ENCODE measurements around the gene FAM13A. TPM values are rescaled to one million over a fixed set of nuclear protein-coding genes. Genes with fewer than 3 reads are reported as not detected.

Gene FAM13A
- total and polyA plus RNA-seq, 2 of the 4 experiments (the other 2 are of a cell fraction) = 13.1 to 22.0 TPM

DNA sequence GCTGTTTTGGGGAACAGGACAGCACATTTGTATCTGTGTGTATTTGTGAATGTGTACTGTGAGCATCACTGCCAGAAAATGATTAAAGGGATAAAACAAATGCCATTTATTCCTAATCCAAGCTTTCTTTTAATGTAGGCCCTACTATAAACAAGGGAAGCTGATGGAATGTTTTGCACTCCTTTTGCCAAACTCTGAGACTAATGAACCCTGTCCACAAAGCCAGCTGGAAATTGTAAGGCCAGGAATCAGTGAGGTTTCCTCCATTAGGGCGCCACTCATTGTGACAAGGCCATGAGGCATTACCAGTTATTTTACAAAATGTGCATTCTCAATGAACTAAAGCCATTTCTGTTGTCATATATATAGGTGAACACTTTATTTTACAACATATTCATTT, 196.4 kb downstream of the FAM13A start:
- no peak overlapping the region for H3K4ac ChIP-seq (ENCODE audit: low read depth, low read length)
- H3K36me3 ChIP-seq (ENCODE audit: control insufficient read depth, insufficient read depth, low read length) = no peaks in the 10 kb centered on the region
- H2AK5ac ChIP-seq (ENCODE audit: low read depth, low read length) = no peak overlapping the region
- in situ Hi-C loops (cut with MboI; ENCODE audit: low sequenced_read_pairs) (no loop called here), intact Hi-C loops (cut with micrococcal nuclease) (loop anchor here (5.0 kb wide), 1 partner anchor 132 kb away; no protein-coding TSS in a partner anchor), dilution Hi-C loops (cut with HindIII; ENCODE audit: low sequenced_read_pairs, unreplicated experiment) (no loop called here)
- H2AFZ ChIP-seq (replicated peaks; ENCODE audit: low read length, poor library complexity) = no peak overlapping the region
- no peak overlapping the region for H3K4me3 ChIP-seq (ENCODE audit: insufficient read depth, low read depth, low read length)
- no peak overlapping the region for H2BK120ac ChIP-seq (ENCODE audit: low read depth, low read length)
- peak overlapping the region; percentile 56; the same call in 1 of the 2 replicates for H3K18ac ChIP-seq (ENCODE audit: low read depth, low read length)
- H3K27me3 ChIP-seq (ENCODE audit: control insufficient read depth, insufficient read depth, low read length) = no peaks in the 10 kb centered on the region
- H4K8ac ChIP-seq (ENCODE audit: low read depth in 2 of 2, low read length in 2 of 2) = no peak overlapping the region
- H3K56ac ChIP-seq (ENCODE audit: extremely low read depth, insufficient read depth, low read length) = no peak overlapping the region
- no CpG with 5 or more reads among the region's 1 CpG for WGBS, 2 experiments (ENCODE audit: extremely low coverage in 2 of 2, insufficient read length in 1 of 2)
- no peak overlapping the region for H4K5ac ChIP-seq (ENCODE audit: low read depth, low read length)
- H3K27ac ChIP-seq (ENCODE audit: insufficient read depth, low read length) = no peak overlapping the region
- H2AK9ac ChIP-seq (replicated peaks; ENCODE audit: low read depth, low read length, poor library complexity) = no peak overlapping the region
- no peaks in the 10 kb centered on the region for H3K79me1 ChIP-seq (ENCODE audit: low read depth in 1 of 2, low read length in 2 of 2)
- ChIA-PET CTCF (no interaction called here), POLR2A (ENCODE audit: unreplicated experiment) (no interaction called here)
- H2BK20ac ChIP-seq (ENCODE audit: low read depth, low read length) = 0 out of 2 replicates have a peak overlapping the region, but pooled peaks have one; percentile 23
- DNase-seq = peak; percentile 32
- TF ChIP-seq, protein P1, sequence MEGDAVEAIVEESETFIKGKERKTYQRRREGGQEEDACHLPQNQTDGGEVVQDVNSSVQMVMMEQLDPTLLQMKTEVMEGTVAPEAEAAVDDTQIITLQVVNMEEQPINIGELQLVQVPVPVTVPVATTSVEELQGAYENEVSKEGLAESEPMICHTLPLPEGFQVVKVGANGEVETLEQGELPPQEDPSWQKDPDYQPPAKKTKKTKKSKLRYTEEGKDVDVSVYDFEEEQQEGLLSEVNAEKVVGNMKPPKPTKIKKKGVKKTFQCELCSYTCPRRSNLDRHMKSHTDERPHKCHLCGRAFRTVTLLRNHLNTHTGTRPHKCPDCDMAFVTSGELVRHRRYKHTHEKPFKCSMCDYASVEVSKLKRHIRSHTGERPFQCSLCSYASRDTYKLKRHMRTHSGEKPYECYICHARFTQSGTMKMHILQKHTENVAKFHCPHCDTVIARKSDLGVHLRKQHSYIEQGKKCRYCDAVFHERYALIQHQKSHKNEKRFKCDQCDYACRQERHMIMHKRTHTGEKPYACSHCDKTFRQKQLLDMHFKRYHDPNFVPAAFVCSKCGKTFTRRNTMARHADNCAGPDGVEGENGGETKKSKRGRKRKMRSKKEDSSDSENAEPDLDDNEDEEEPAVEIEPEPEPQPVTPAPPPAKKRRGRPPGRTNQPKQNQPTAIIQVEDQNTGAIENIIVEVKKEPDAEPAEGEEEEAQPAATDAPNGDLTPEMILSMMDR (conservative IDR thresholded peaks at IDR 0.05; ENCODE audit: low read depth, low read length) = no peak
- TF ChIP-seq, protein P2, sequence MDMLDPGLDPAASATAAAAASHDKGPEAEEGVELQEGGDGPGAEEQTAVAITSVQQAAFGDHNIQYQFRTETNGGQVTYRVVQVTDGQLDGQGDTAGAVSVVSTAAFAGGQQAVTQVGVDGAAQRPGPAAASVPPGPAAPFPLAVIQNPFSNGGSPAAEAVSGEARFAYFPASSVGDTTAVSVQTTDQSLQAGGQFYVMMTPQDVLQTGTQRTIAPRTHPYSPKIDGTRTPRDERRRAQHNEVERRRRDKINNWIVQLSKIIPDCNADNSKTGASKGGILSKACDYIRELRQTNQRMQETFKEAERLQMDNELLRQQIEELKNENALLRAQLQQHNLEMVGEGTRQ (IDR thresholded peaks at IDR 0.05; ENCODE audit: low read depth, low read length) = no peak
- TF ChIP-seq CEBPB (IDR thresholded peaks at IDR 0.05; ENCODE audit: low read depth, low read length) (no peak), SMC3 (IDR thresholded peaks at IDR 0.05; ENCODE audit: low read depth, low read length) (no peak), RCOR1 (IDR thresholded peaks at IDR 0.05; ENCODE audit: insufficient replicate concordance, low read length) (no peak), MAFK (IDR thresholded peaks at IDR 0.05; ENCODE audit: low read depth, low read length) (no peak), MXI1 (IDR thresholded peaks at IDR 0.05; ENCODE audit: borderline replicate concordance, low read depth, low read length) (no peak), BHLHE40 (IDR thresholded peaks at IDR 0.05; ENCODE audit: low read depth, low read length) (no peak), NFE2L2 (IDR thresholded peaks at IDR 0.05; ENCODE audit: low read depth, low read length) (no peak), CHD1 (IDR thresholded peaks at IDR 0.05; ENCODE audit: low read depth, low read length) (no peak), POLR2A (IDR thresholded peaks at IDR 0.05; ENCODE audit: low read depth, low read length) (no peak), RFX5 (IDR thresholded peaks at IDR 0.05; ENCODE audit: low read depth, low read length) (no peak), FOS (IDR thresholded peaks at IDR 0.05; ENCODE audit: low read depth, low read length) (no peak), RAD21 (IDR thresholded peaks at IDR 0.05; ENCODE audit: low read length) (no peak), MAZ (IDR thresholded peaks at IDR 0.05; ENCODE audit: borderline replicate concordance, low read depth, low read length) (no peak)
- TF ChIP-seq, protein P3, sequence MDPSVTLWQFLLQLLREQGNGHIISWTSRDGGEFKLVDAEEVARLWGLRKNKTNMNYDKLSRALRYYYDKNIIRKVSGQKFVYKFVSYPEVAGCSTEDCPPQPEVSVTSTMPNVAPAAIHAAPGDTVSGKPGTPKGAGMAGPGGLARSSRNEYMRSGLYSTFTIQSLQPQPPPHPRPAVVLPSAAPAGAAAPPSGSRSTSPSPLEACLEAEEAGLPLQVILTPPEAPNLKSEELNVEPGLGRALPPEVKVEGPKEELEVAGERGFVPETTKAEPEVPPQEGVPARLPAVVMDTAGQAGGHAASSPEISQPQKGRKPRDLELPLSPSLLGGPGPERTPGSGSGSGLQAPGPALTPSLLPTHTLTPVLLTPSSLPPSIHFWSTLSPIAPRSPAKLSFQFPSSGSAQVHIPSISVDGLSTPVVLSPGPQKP (IDR thresholded peaks at IDR 0.05; ENCODE audit: borderline replicate concordance, low read depth, low read length) = no peak
- no peaks in the 10 kb centered on the region for H3K9me3 ChIP-seq (ENCODE audit: control insufficient read depth, insufficient read depth, low read length)
- peak overlapping the region; percentile 39; the same call in 1 of the 2 replicates for H3K4me2 ChIP-seq (ENCODE audit: low read depth, low read length)
- 0 out of 2 replicates have a peak overlapping the region, but pooled peaks have one; percentile 22 for H3K14ac ChIP-seq (replicated peaks; ENCODE audit: low read depth, low read length)
- no peaks in the 10 kb centered on the region; the same call in 1 of the 2 replicates for H3K9me1 ChIP-seq (ENCODE audit: insufficient read depth, low read length)
- H4K91ac ChIP-seq (ENCODE audit: insufficient read depth, low read depth, low read length) = no peak overlapping the region
- no peaks in the 10 kb centered on the region for H4K20me1 ChIP-seq (ENCODE audit: insufficient read depth, low read length)
- no peak overlapping the region for H3K9ac ChIP-seq (ENCODE audit: low read depth, low read length)
- BruUV-seq (replicated peaks) = no TSS peak
- peaks cover 15% of the 10 kb centered on the region for H3K4me1 ChIP-seq (ENCODE audit: control insufficient read depth, insufficient read depth, low read length)
- no peak overlapping the region for H3K23ac ChIP-seq (ENCODE audit: low read depth, low read length)
- peak; percentile 62 for ATAC-seq (ENCODE audit: low read depth)
- no peak overlapping the region for H2BK15ac ChIP-seq (ENCODE audit: low read depth, low read length)
- peak overlapping the region; percentile 70 for H2BK5ac ChIP-seq (ENCODE audit: low read depth, low read length, poor library complexity, severe bottlenecking)

All from IMR-90 (cell line).